HCT116 (cell line): Measurements from ENCODE around the gene LRIG1.

Source experiments
- EZH2 ChIP-seq: fragments of 200-600 bp; sonication (generic); IDR thresholded peaks from 2 replicates; pipeline ENCODE4 v1.6.1; 2017; ENCODE audit warnings: antibody characterized with exemption, mixed run types
- JUND ChIP-seq: IDR thresholded peaks from 2 replicates; pipeline ENCODE4 v1.6.1; 2012
- MAX ChIP-seq: IDR thresholded peaks from 2 replicates; pipeline ENCODE4 v1.6.1; 2012
- POLR2A ChIP-seq: IDR thresholded peaks from 2 replicates; pipeline ENCODE4 v1.7.0; 2011; ENCODE audit warnings: borderline replicate concordance; ENCODE audit not compliant: insufficient read depth, insufficient read length; ENCODE audit errors: extremely low read depth
- POLR2AphosphoS5 ChIP-seq: IDR thresholded peaks from 2 replicates; pipeline ENCODE4 v1.6.1; 2011; ENCODE audit warnings: mild to moderate bottlenecking, low read depth, low read length, moderate library complexity
- SIN3A ChIP-seq: IDR thresholded peaks from 2 replicates; pipeline ENCODE4 v1.6.1; 2012; ENCODE audit warnings: low read depth
- ZNF274 ChIP-seq: fragments of 200-500 bp; sonication (Bioruptor generic); IDR thresholded peaks from 2 replicates; pipeline ENCODE4 v1.6.1; 2014; ENCODE audit warnings: mild to moderate bottlenecking, low read depth, low read length, inconsistent platforms
- TF ChIP-seq, protein P1 (sequence below), 3 experiments: fragments of 200-600 bp in 1 of 3; sonication (generic) in 1 of 3; IDR thresholded peaks in 2 of 3; conservative IDR thresholded peaks in 1 of 3; 2 replicates each; pipeline ENCODE4 v1.5.1; 2012 to 2017; ENCODE audit warnings: low read depth in 2 of 3, low read length in 2 of 3, antibody characterized with exemption in 1 of 3, borderline replicate concordance in 1 of 3, control low read depth in 1 of 3, mild to moderate bottlenecking in 1 of 3, mixed read lengths in 1 of 3, mixed run types in 1 of 3, moderate library complexity in 1 of 3; ENCODE audit not compliant: insufficient read depth in 1 of 3

DNA sequence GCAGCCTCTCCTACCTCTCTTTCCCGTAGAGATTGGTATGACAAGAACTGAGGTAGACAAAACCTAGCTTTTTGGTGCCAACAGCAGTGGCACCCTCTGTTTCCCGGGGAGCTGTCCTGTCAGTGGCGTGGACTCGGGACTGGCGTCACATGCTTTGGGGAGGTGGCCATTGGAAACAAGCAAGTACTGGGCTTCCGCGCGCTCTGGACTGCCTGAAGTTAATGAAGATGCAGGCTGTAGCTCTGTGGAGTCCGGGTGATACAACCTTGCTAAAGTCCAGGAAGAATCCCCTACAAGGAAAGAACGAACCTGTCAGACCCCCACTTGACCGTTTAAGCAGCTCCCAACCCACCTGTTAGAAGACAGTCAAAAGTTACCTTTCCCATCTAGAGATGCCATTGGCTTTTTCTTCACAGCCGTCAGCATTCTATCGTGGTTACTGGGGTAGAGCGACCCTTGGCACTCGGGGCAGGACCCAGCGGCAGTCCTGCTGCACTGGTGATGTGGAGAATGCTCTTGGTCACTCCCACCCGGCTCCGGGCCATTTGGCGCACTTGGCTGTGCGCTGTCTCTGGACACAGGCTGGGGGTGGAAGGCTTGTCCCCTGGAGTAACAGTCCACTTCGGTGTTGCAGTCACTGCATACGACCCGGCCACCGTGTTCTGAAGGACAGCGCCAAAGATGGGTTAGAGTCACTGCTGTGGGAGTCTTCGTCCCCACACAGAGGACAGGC, 120.5 kb downstream of the LRIG1 start:
- TF ChIP-seq, protein P1, sequence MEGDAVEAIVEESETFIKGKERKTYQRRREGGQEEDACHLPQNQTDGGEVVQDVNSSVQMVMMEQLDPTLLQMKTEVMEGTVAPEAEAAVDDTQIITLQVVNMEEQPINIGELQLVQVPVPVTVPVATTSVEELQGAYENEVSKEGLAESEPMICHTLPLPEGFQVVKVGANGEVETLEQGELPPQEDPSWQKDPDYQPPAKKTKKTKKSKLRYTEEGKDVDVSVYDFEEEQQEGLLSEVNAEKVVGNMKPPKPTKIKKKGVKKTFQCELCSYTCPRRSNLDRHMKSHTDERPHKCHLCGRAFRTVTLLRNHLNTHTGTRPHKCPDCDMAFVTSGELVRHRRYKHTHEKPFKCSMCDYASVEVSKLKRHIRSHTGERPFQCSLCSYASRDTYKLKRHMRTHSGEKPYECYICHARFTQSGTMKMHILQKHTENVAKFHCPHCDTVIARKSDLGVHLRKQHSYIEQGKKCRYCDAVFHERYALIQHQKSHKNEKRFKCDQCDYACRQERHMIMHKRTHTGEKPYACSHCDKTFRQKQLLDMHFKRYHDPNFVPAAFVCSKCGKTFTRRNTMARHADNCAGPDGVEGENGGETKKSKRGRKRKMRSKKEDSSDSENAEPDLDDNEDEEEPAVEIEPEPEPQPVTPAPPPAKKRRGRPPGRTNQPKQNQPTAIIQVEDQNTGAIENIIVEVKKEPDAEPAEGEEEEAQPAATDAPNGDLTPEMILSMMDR (IDR thresholded peaks at IDR 0.05 in 2 of 3, conservative IDR thresholded peaks at IDR 0.05 in 1 of 3; ENCODE audit: borderline replicate concordance in 1 of 3, insufficient read depth in 1 of 3, low read depth in 2 of 3, low read length in 2 of 3) = no peak
- TF ChIP-seq JUND (no peak), MAX (no peak), POLR2A (no peak), SIN3A (no peak), EZH2 (no peak), POLR2AphosphoS5 (no peak), ZNF274 (no peak)
